Mesendoderm (in vitro differentiated cells): ENCODE data around the gene ANKS1B.

Source experiments
- DNase-seq: peaks from one replicate; pipeline ENCODE4 v3.0.0; 2013
- H2AK5ac ChIP-seq: 2 replicates; pipeline ENCODE4 v1.6.1; 2013; ENCODE audit warnings: low read length, inconsistent platforms
- H2BK120ac ChIP-seq: 2 replicates; pipeline ENCODE4 v1.6.1; 2013; ENCODE audit warnings: low read depth, mild to moderate bottlenecking, low read length, moderate library complexity, mixed read lengths
- H2BK15ac ChIP-seq: replicated peaks from 2 replicates; pipeline ENCODE4 v1.6.1; 2013; ENCODE audit warnings: low read depth, mild to moderate bottlenecking, moderate library complexity
- H2BK5ac ChIP-seq: 2 replicates; pipeline ENCODE4 v1.6.1; 2013; ENCODE audit warnings: low read length, inconsistent platforms
- H3K18ac ChIP-seq: 2 replicates; pipeline ENCODE4 v1.6.1; 2013; ENCODE audit warnings: mild to moderate bottlenecking, low read length, mixed read lengths
- H3K23ac ChIP-seq: one replicate; pipeline ENCODE4 v1.6.1; 2013; ENCODE audit warnings: low read length
- H3K27ac ChIP-seq: 2 replicates; pipeline ENCODE4 v1.5.1; 2013; ENCODE audit warnings: low read depth, mild to moderate bottlenecking, inconsistent platforms, low read length, moderate library complexity
- H3K27me3 ChIP-seq: 2 replicates; pipeline ENCODE4 v1.6.1; 2013; ENCODE audit warnings: low read length, control low read depth, mild to moderate bottlenecking, inconsistent platforms; ENCODE audit not compliant: insufficient read depth, poor library complexity
- H3K36me3 ChIP-seq: 2 replicates; pipeline ENCODE4 v1.6.1; 2013; ENCODE audit warnings: low read length, inconsistent platforms; ENCODE audit not compliant: control insufficient read depth, insufficient read depth
- H3K4ac ChIP-seq: one replicate; pipeline ENCODE4 v1.6.1; 2013; ENCODE audit warnings: low read depth, mild to moderate bottlenecking, low read length, moderate library complexity
- H3K4me1 ChIP-seq: 2 replicates; pipeline ENCODE4 v1.6.1; 2013; ENCODE audit warnings: low read depth, low read length, inconsistent platforms; ENCODE audit not compliant: control insufficient read depth
- H3K4me2 ChIP-seq: 2 replicates; pipeline ENCODE4 v1.6.1; 2013; ENCODE audit warnings: low read length
- H3K4me3 ChIP-seq: 2 replicates; pipeline ENCODE4 v1.5.1; 2013; ENCODE audit warnings: mild to moderate bottlenecking, low read length
- H3K56ac ChIP-seq: one replicate; pipeline ENCODE4 v1.6.1; 2013; ENCODE audit warnings: low read length
- H3K79me1 ChIP-seq: 2 replicates; pipeline ENCODE4 v1.6.1; 2013; ENCODE audit warnings: low read length, inconsistent platforms
- H3K79me2 ChIP-seq: 2 replicates; pipeline ENCODE4 v1.6.1; 2013; ENCODE audit warnings: mild to moderate bottlenecking, low read length; ENCODE audit not compliant: control insufficient read depth, insufficient read depth
- H3K9ac ChIP-seq: 2 replicates; pipeline ENCODE4 v1.6.1; 2013; ENCODE audit warnings: low read length, inconsistent platforms
- H4K5ac ChIP-seq: one replicate; pipeline ENCODE4 v1.6.1; 2013; ENCODE audit warnings: low read length
- H4K8ac ChIP-seq: one replicate; pipeline ENCODE4 v1.6.1; 2013; ENCODE audit warnings: low read depth, mild to moderate bottlenecking, control low read depth, low read length, moderate library complexity
- WGBS: extraction: QIAGEN DNeasy Blood & Tissue Kit; methylation state at CpG from one replicate; pipeline ENCODE4 v1.1.7; 2013; ENCODE audit warnings: low lambda C conversion rate, missing lambda C conversion rate; ENCODE audit not compliant: insufficient coverage; ENCODE audit errors: extremely low coverage; 5-methylcytosine and 5-hydroxymethylcytosine counted together

The ANKS1B gene

GRCh38 chr12:99142651-99143050, 842.1 kb downstream of the ANKS1B start:
- no peak overlapping the region for H3K4ac ChIP-seq
- no peak overlapping the region for H4K8ac ChIP-seq

DNA sequence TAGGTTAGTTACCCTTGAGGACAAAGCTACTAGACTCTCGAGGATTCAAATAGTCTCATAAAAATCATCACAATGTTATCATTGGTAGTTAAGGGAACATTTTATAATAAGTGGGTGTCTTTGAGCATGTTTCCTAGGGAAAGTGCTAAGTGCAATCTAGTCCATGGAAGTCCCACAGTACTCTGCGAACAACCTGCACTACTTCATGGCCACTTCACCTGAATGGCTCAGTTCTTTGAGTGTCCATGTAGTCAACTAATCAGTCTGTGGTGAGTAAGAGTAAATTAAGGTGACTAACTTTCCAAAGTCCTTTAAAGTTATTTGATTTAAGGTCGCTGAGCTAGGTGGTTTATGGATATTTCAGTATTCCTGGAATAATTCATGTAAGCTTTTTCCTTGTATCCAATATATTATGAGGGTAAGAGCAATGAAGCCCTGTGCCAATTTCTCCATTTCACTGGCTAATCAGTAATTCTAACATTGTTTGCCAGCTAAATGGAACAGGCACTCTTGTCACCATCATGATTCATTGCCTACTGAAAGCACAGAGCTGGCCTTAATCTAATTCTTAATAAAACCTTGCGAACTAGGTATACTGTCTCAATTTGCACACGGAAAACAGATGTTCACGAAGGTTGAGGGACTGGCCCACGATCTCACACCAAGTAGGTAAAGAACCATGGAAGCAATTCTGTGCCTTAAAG, 844.6 kb downstream of the ANKS1B start:
- no CpG with 5 or more reads among the region's 7 CpGs for WGBS
- DNase-seq, result no peak
- Histone ChIP-seq H3K56ac (no peak overlapping the region), H2BK120ac (no peak overlapping the region), H3K4me1 (no peaks in the 10 kb centered on the region), H2BK15ac (no peak overlapping the region), H4K5ac (no peak overlapping the region), H3K4me3 (no peak overlapping the region), H2AK5ac (no peak overlapping the region), H3K18ac (no peak overlapping the region), H3K79me2 (no peaks in the 10 kb centered on the region), H3K4ac (no peak overlapping the region), H3K4me2 (no peak overlapping the region), H2BK5ac (no peak overlapping the region), H4K8ac (no peak overlapping the region), H3K9ac (no peak overlapping the region), H3K23ac (no peak overlapping the region), H3K79me1 (no peaks in the 10 kb centered on the region), H3K27me3 (no peaks in the 10 kb centered on the region), H3K27ac (no peak overlapping the region), H3K36me3 (no peaks in the 10 kb centered on the region)

More at GRCh38 chr12:99142651-99143050, 842.1 kb downstream of the ANKS1B start:
- Histone ChIP-seq H3K56ac (no peak overlapping the region), H3K36me3 (no peaks in the 10 kb centered on the region), H3K79me2 (no peaks in the 10 kb centered on the region), H3K23ac (no peak overlapping the region), H4K5ac (no peak overlapping the region), H3K4me2 (no peak overlapping the region), H2BK120ac (no peak overlapping the region), H2BK5ac (no peak overlapping the region), H2AK5ac (no peak overlapping the region), H3K79me1 (no peaks in the 10 kb centered on the region), H3K9ac (no peak overlapping the region), H3K27me3 (no peaks in the 10 kb centered on the region), H3K18ac (no peak overlapping the region), H2BK15ac (no peak overlapping the region), H3K27ac (no peak overlapping the region), H3K4me3 (no peak overlapping the region), H3K4me1 (no peaks in the 10 kb centered on the region)
- DNase-seq, result no peak

- no peaks in the 10 kb centered on the region for H3K4me1 ChIP-seq
- H3K79me2 ChIP-seq, result no peaks in the 10 kb centered on the region
- no peak overlapping the region for H3K18ac ChIP-seq
- no peak overlapping the region for H2BK5ac ChIP-seq
- H4K5ac ChIP-seq, result no peak overlapping the region
- no peak overlapping the region for H3K9ac ChIP-seq
- no peak overlapping the region for H3K4ac ChIP-seq
- no peak overlapping the region for H3K23ac ChIP-seq
- no peak overlapping the region for H3K27ac ChIP-seq
- no CpG with 5 or more reads among the region's 4 CpGs for WGBS
- H3K36me3 ChIP-seq, result no peaks in the 10 kb centered on the region
- H3K56ac ChIP-seq, result no peak overlapping the region
- H2BK120ac ChIP-seq, result no peak overlapping the region
- H3K4me2 ChIP-seq, result no peak overlapping the region
- H4K8ac ChIP-seq, result no peak overlapping the region
- no peaks in the 10 kb centered on the region for H3K27me3 ChIP-seq
- H3K4me3 ChIP-seq, result no peak overlapping the region
- no peak overlapping the region for H2BK15ac ChIP-seq
- no peaks in the 10 kb centered on the region for H3K79me1 ChIP-seq
- DNase-seq, result no peak
- no peak overlapping the region for H2AK5ac ChIP-seq
These were observed 846.3 kb downstream of the ANKS1B start for GRCh38 chr12:99138393-99138792.

GRCh38 chr12:99137124-99137855, 847.4 kb downstream of the ANKS1B start:
- H3K79me1 ChIP-seq, result no peaks in the 10 kb centered on the region
- H3K18ac ChIP-seq, result no peak overlapping the region
- no peak overlapping the region for H3K4me3 ChIP-seq
- H2BK5ac ChIP-seq, result no peak overlapping the region
- H3K4ac ChIP-seq, result no peak overlapping the region
- whole genome bisulfite sequencing, result no CpG with 5 or more reads among the region's 8 CpGs
- H2BK120ac ChIP-seq, result no peak overlapping the region
- no peaks in the 10 kb centered on the region for H3K79me2 ChIP-seq
- H4K5ac ChIP-seq, result no peak overlapping the region
- no peak overlapping the region for H3K9ac ChIP-seq
- no peak overlapping the region for H2BK15ac ChIP-seq
- no peak overlapping the region for H3K23ac ChIP-seq
- H3K4me2 ChIP-seq, result no peak overlapping the region
- no peaks in the 10 kb centered on the region for H3K36me3 ChIP-seq
- H4K8ac ChIP-seq, result no peak overlapping the region
- DNase-seq, result peak; percentile 26
- no peak overlapping the region for H3K27ac ChIP-seq
- H2AK5ac ChIP-seq, result no peak overlapping the region
- no peaks in the 10 kb centered on the region for H3K27me3 ChIP-seq
- no peaks in the 10 kb centered on the region for H3K4me1 ChIP-seq
- no peak overlapping the region for H3K56ac ChIP-seq

GRCh38 chr12:99136516-99136915, 848.2 kb downstream of the ANKS1B start:
- Histone ChIP-seq H2BK120ac (no peak overlapping the region), H3K4me2 (no peak overlapping the region), H3K18ac (no peak overlapping the region), H2BK15ac (no peak overlapping the region), H3K56ac (no peak overlapping the region), H3K79me1 (no peaks in the 10 kb centered on the region), H3K9ac (no peak overlapping the region), H2AK5ac (no peak overlapping the region), H3K36me3 (no peaks in the 10 kb centered on the region), H3K23ac (no peak overlapping the region), H3K27me3 (no peaks in the 10 kb centered on the region), H3K79me2 (no peaks in the 10 kb centered on the region), H4K5ac (no peak overlapping the region), H3K4me3 (no peak overlapping the region), H3K4me1 (no peaks in the 10 kb centered on the region), H4K8ac (no peak overlapping the region), H2BK5ac (no peak overlapping the region), H3K27ac (no peak overlapping the region), H3K4ac (no peak overlapping the region)
- no peak for DNase-seq

GRCh38 chr12:99135376-99135775, 849.4 kb downstream of the ANKS1B start:
- no peak overlapping the region for H2BK15ac ChIP-seq

More at GRCh38 chr12:99135376-99135775, 849.4 kb downstream of the ANKS1B start:
- Histone ChIP-seq H3K23ac (no peak overlapping the region), H3K4me2 (no peak overlapping the region), H2BK120ac (no peak overlapping the region), H3K56ac (no peak overlapping the region), H3K4me3 (no peak overlapping the region), H2AK5ac (no peak overlapping the region), H3K27ac (no peak overlapping the region), H3K27me3 (no peaks in the 10 kb centered on the region), H3K79me1 (no peaks in the 10 kb centered on the region), H4K8ac (no peak overlapping the region), H3K18ac (no peak overlapping the region), H2BK5ac (no peak overlapping the region), H3K9ac (no peak overlapping the region), H3K4ac (no peak overlapping the region), H4K5ac (no peak overlapping the region), H3K79me2 (no peaks in the 10 kb centered on the region), H3K36me3 (no peaks in the 10 kb centered on the region), H3K4me1 (no peaks in the 10 kb centered on the region)
- DNase-seq, result no peak
- no CpG with 5 or more reads among the region's 4 CpGs for WGBS
